ENCODE measurements around the gene CPLX3.

Gene CPLX3

GRCh38 chr15:74850393-74850792 lies 24.0 kb downstream of the CPLX3 start:
- no peak for DNase-seq

- DNase-seq, result no peak
These were observed 25.5 kb downstream of the CPLX3 start for GRCh38 chr15:74851960-74852359.

DNA sequence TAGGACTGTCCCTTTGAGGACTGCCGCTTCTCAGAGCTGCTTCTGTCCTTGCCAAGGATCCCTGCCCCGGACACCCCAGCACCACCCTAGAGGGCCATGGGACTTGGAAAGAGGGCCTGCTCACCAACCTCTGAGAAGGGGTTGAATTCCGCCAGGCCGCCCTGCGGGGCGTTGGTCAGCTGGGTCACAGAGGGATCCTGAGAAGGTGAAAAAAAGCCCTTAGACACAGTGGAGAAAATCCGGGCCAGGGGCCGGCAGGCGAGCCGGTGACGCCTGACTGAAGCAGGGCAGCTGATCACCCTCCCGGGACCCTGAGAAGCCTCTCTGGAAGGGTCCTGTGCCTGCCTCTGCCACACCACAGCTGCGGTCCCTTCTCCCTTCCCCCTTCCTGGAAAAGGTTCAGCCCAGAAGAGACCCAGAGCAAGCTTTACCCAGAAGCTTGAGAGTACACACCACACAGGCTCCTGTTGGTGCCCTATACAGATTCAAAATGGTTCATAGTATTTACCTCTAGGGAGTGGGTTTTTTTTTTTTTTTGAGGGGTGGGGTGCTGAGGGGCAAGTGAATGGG lies 28.1 kb downstream of the CPLX3 start:
- DNase-seq, result no peak

DNA sequence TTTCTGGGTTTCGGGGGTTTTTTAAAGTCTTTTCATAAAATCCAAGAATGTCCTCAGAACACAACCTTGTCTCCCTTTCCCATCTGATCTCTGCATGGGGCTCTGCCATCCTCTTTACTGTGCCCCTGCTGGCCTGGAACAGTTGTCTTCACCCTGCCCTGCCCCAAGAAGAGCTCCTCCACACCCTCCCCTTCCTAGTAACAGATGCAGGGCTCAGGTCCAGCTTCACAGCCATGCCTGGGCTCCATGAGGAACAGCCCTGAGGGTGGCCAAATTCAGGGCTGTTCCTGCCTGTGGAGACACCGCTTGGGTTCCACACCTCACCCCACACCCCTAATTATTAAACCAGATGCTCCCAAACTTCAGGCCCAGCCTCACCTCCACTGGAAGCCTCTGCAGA lies 29.4 kb downstream of the CPLX3 start:
- DNase-seq, result no peak

GRCh38 chr15:74856537-74856936 lies 30.1 kb downstream of the CPLX3 start:
- DNase-seq, result no peak

- DNase-seq, result no peak
These were observed 30.7 kb downstream of the CPLX3 start for GRCh38 chr15:74857082-74857655.

DNA sequence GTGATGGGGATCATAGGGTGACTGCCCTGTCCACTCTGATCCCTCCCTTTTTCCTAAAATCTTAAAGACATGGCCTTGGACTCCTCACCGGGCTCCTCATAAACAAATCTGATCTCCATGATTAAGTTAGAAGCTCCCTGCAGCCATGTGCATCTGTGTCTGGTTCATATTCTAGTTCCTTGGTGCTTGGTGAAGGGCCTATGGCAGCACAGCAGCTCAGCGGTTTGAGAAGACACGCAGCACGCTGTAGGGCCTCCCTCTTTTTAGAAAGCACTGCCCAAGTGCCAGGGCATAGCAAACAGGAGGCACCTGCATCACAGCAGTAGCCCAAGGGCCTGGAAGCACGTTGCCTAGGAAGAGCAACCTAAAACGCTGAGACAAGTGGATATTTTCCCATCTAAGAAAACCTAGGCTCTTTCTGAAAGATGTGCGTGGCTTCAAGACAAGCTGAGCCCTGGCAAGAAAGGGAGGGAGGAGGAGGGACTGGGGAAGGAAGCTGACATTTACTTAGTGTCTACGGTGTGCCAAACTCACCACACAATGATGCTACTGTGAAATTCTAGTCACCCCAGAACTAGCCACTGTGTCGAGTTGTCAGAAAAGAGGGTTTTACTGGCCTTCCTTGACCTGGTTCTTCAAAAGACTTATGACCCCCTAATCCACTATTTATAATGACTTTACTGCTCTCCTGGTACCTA lies 31.4 kb downstream of the CPLX3 start:
- no peak for DNase-seq

GRCh38 chr15:74858369-74858740 lies 31.9 kb downstream of the CPLX3 start:
- DNase-seq, result no peak

GRCh38 chr15:74863239-74864056 lies 37.0 kb downstream of the CPLX3 start:
- no peak for DNase-seq

GRCh38 chr15:74864296-74864695 lies 37.9 kb downstream of the CPLX3 start:
- DNase-seq, result no peak

- DNase-seq, result no peak
These were observed 38.9 kb downstream of the CPLX3 start for GRCh38 chr15:74865316-74865715.

DNA sequence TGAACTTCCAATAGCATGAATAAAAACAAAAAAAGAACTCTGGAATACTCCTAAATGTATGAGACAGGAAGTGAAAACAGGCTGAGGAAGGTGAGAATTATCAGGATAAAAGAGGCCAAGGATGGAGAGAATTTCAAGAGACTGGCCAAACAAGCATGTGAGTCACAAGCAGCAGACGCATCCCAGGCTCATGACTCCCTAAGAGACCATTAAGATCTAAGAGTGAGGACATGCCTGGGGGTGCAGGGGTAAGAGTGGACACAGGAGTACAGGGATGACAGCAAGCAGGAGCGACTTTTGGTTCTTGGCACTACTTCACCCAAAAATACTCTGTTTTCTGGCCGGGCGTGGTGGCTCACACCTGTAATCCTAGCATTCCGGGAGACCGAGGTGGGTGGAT lies 39.7 kb downstream of the CPLX3 start:
- no peak for DNase-seq

- DNase-seq, result no peak
These were observed 41.1 kb downstream of the CPLX3 start for GRCh38 chr15:74867466-74868038.

DNA sequence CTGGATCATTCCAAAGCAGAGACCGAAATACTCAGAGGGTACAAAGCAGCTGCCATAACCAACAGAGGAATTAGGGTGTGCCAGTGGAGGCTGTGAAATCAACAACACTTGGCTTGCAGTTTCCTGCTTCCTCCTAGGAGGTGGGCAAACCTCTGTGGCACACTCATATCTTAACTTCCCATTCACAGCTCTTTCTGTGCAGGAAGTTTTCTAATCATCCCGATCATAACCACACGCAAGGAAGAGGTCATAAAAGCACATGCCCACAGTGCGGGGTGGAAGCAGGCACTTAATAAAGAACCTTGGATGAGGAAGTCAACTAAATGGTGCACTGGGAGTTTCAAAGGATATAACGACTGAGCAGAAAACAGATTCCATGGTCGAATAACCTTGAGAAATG lies 41.6 kb downstream of the CPLX3 start:
- DNase-seq, result no peak

GRCh38 chr15:74869372-74869725 lies 42.9 kb downstream of the CPLX3 start:
- no peak for DNase-seq

DNA sequence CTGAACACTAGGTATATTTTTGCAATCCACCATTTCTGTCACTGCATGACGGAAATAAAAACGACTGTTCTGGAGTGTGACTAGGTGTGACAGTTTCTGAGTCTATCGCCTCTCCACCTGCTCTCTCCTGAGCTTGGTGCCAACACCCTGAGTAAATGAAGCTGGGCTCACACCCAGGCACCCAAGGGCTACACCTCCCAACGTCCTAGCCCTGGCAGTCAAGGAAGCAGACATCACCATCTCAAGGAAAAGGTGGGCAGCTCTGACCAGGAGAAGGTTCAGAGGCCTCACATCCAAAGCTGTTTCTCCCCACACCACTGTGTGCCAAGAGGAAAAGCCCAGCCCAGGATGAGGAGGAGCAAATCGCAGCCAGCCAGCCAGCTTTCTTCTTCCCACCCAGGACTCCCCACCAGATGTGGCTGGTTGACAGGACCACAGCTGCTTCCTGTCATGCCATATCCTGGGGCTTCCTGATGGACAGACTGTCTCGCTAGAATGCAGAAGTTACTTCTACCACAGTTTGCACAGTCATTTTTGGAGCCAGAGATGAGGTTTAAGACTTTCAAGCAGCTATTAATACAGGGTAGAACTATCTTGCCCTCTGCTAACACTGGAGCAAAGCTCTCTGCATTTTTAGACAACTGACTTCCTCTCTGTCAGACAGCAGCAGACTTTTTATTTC lies 43.4 kb downstream of the CPLX3 start:
- no peak for DNase-seq

GRCh38 chr15:74870436-74871215 lies 44.2 kb downstream of the CPLX3 start:
- DNase-seq, result no peak

DNA sequence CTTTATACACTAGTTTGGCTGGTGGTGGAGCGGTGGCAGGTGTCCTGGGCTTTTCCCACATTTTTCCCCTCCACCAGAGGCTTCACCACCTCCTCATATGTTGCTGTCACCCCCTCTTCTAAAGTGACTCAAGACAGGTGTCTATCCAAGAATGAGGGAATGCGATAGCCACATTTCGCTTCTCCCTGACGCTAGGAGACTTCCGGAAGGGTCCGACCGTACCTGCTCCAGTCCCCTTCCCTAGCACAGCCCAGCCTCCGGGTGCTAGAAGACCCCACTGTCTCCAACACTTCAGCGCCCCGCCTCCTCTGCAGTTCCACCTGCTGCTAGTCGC lies 46.2 kb downstream of the CPLX3 start:
- DNase-seq, result no peak

DNA sequence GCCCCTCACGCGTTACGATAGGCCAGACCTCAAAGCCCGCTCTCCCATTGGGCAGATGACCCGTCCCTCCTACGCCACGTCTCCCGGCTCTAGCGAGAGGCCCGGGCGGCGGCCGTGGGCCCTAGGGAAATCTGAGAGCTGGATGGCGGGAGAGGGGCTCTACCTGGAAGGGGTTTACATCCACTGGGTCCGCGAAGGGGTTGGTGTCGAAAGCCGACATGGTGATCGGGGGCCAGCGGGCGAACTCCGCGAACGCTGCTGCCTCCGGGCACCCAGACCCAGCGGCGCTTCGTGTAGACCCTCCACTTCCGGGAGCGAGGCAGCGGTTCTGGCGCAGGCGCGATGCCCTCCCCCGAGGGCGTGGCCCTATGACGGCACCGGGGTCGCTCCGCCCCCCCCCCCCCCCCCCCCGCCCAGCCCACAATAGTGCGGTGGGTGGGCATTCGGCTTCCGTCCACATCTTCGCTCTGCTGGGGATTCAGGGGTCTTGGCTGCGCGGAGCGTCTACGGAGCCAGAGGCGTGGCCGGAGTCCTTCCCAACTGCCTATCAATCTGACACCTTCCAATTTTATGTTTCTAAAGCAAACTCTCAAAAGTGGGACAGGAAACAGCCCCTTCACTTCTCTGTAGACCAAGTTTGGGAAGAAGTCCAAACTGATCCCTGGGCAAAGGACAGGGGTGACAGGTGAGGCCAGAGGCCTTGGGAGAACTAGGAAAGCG lies 46.8 kb downstream of the CPLX3 start, which contains the start of gene SCAMP2:
Gene SCAMP2, minus strand, starts transcription at position 330 of the 720 bp plus-strand sequence. Its CDS starts 110 bp downstream, at position 220.
- DNase-seq, result peak; percentile 85

GRCh38 chr15:74873756-74874424 lies 47.5 kb downstream of the CPLX3 start:
- no peak for DNase-seq

- no peak for DNase-seq
These were observed 51.8 kb downstream of the CPLX3 start for GRCh38 chr15:74878273-74878672.
